CD4-positive, alpha-beta T cell treated with Interleukin-6 at 100 ng/mL for 8 hours (primary cell): ENCODE measurements around the gene PTPRCAP.
A peak's percentile ranks its signal among the peaks of the same experiment; 100 is the strongest.
"Not testable (repeated sequence)": the region's sequence is repeated elsewhere in the genome, so short reads cannot be mapped to it uniquely, and the experiment has no call there.

ENCODE experiments used
- DNase-seq: peaks from one replicate; pipeline ENCODE4 v3.0.0-alpha.2; 2020; ENCODE audit warnings: mixed read lengths, low spot score

Gene PTPRCAP

DNA sequence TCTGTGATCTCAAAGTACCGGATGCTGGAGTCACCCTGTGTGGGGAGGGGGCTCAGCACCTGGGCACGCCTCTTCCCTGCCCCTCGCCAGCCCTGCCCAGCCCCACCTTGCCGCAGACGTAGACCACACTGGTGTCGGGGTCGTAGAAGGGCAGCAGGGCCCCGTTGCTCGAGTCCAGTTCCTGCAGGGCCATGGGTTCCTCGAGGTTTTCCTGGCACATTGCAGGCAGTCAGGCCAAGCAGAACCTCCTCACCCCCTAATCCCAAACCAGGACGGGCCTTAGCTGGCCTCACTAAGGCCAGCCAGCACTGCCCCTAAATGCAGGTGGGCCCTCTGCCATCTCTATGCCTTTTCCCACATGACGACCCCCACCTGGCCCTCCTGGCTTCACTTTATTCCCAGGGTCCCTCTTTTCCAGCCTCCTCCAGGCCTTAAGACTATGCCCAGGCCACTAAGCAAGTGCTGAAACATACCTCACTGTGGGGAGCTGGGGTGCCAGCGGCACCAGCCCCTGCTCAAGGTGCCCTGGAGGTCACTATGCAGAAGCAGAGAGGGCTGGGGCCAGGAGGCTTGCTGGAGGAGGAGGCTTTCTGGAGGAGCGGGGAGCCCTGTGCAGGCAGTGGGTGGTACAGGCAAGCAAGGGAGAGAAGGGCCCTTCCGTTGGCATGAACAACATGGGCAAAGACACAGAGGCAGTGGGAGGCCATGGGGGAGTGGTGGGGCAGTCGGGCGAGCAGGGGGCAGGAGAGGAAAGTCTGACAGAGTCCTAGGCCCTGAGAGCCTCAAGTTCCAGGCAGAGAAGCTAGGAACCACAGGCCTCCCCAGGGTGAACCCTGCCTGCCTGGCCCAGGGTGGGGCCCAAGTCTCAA lies 3.0 kb upstream of the PTPRCAP start:
- peak; percentile 43 for DNase-seq

DNA sequence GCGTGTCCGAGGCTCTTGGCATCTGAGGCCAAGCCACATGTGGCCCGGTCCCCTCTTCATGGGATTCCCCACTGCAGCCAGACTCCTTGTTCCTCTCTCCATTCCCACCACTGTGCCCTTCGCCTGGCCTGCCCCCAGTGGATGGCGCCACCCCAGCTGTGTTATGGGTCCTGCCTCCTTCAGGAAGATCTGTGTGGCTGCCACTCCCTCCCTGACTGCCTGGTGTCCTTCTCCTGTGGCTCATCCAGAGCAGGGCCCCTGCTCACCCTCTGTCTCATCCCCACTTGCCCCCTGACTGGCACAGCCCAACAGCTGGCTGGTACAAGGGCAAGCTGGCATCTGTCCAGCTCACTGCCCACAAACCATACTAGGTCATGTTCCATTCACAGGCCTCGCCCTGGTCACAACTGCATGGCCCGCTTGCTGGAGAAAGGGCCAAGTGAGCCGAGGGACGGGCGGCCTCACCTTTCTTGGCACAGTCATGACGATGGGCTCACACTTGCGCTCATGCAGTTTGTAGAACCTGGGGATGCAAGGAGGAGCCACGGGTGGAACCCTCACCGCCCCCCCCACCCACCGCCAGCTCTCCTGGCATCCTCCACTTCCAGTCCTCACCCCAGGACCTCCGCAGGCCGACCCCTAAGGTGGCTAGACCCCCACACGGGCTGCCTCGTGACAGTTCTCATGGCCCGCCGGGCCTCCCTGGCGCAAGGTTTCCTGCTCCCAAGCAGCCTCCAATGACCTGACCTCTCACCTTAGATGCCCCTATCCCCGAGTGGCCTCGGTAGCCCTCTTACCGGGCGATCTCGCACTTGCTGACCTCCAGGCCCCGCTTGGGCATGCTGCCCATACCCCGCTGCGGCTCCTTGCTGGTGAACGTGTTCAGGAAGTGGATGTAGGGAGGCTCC lies 2.1 kb upstream of the PTPRCAP start:
- DNase-seq = no peak

DNA sequence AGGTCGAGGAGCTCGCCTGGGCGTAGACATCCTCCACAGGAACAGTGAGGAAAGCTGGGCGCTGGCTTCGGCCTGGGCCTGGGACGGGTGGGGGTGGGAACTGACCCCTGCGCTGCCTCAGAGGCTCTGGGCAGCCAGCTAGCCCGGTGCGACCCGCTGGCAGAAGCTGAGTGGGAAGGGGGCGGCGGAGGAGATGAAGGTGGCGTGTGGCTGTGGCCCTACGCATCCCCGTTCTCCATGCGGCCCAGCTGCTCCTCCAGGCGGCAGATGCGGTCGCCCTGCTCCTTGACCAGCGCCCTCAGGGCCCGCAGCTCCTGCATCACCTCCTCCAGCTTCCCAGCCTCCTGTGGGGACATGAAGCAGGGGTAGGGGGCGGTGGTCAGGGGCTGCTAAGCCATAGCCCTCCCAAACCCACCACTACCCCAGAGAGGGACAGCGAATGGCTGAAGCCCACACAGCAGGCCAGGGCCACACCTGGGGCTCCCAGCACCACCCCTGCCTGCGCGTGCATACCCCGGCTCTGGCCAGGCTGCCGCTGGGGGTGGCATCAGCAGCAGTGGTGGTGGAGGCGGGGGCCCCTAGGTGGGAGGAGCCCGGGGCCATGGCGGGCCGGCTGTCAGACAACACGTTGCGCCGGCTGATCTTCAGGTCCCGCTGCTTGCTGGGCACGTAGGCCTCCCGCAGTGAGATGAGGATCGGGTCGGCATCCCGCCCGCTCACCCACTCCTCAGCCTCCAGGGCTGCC lies 848 bp upstream of the PTPRCAP start:
- peak; percentile 74 for DNase-seq

DNA sequence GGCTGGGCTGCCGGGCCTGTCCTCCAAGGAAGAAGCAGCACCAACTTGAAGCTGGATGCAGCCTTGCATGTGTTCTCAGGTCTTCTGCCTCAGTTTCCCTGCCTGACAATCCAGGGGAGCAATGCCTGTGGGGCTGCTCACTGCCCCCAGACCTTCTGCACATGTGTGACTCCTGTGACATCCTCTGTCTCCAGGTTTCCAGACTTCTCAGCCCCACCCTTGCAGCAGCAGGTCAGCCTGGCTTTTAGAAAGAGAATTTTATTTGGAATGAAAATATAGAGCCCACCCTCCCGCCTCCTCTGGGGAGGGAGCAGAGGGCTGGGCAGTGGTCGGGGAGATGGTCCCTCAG lies 301 bp upstream of the PTPRCAP start:
- DNase-seq = no peak

DNA sequence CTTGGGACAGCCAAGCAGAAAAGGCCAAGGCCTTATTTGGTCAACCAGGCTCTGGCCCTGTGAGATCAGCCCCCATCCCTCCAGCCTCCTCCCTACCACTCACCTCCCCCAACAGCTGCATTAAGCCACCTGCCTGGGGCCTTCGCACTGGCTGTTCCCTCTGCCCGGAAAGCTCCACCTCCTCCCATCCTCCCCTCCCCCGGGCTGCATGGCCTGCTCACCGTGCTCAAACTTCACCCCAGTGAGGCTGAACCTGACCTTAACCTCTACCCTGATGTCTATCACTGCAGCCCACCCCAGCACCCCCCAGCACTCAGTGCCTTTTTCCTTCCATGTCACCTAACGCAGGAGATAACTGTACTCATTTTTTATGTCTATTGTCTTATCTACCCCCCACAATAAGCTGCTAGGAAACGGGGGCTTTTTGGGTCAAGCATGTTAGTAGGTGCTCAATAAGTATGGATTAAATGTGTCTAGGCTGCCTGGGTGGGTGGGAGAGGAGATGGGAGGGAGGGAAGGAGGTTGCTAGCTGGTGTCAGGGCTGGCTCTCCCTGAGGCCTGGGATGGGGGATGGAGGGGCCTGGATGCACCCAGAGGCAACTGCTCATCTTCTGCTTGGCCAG lies 912 bp downstream of the PTPRCAP start:
- peak; percentile 80 for DNase-seq

DNA sequence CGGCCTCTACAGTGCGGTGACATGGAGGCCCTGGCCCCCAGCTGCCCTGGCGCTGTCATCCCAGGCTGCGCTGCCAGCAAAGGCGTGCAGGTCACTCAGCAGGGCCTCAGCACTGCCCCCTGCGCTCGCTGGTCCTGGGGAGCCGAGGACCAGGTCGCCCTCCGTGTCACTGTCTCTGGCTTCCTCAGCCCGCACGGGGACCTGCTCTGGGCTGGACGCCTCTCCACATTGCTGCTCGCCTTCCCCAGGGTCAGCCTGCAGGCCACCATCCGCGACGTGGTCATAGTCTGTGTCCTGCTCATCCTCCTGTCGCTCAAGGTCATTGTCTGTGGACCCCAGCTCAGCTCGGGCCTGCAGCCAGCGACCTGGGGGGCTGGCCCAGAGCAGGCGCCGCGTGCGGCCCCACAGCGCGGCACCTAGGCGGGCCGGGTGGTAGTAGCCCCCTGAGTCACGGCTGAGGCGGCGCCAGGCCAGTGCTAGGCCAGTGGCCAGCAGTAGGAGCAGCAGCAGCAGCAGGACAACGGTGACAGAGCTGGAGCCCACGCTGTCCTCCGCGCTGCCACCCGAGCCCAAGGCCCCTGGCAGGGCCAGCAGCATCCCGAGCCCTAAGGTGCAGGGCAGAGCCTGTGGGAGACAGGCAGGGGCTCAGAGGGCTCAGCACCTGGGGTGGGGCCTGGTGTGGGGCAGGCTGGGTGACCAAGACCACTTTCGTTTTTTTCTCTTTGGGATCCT lies 1.6 kb downstream of the PTPRCAP start:
- DNase-seq = no peak

DNA sequence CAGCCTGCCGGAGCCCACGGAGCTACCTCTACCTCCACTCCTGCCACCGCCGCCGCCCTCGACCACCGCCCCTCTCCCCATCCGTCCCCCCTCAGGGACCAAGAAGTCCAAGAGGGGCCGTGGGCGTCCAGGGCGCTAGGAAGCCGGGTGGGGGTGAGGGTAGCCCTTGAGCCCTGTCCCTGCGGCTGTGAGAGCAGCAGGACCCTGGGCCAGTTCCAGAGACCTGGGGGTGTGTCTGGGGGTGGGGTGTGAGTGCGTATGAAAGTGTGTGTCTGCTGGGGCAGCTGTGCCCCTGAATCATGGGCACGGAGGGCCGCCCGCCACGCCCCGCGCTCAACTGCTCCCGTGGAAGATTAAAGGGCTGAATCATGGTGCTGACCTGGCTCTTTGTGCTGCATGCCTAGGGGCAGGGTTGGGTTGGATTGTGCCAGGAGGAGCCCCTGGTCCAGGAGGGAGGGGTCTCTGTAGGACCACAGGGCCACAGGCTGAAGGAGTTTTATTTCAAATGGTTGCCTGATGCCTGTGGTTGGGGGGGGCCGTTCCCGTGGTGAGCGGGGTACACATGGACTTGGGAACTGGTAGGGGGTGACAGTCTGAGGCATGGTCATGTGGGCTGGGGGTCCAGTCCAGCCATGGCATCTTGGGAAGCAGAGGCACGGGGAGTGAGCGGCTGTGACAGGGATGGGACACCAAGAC lies 2.3 kb downstream of the PTPRCAP start:
- no peak for DNase-seq

DNA sequence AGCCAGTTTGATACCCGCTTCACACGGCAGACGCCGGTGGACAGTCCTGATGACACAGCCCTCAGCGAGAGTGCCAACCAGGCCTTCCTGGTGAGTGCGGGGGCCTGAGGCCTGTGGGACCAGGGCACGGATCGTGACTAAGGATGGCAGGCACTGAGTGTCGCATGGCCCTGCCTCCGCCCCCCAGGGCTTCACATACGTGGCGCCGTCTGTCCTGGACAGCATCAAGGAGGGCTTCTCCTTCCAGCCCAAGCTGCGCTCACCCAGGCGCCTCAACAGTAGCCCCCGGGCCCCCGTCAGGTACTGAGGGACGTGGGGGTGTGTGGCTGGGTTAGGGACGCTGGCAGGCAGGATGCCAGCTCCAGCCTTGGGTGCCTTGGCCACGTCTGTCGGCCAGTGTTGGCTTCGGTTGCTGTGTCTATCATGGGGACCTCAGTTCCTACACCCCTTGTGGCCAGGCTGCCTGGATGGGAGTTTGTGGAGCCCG lies 3.0 kb downstream of the PTPRCAP start:
- DNase-seq = no peak

DNA sequence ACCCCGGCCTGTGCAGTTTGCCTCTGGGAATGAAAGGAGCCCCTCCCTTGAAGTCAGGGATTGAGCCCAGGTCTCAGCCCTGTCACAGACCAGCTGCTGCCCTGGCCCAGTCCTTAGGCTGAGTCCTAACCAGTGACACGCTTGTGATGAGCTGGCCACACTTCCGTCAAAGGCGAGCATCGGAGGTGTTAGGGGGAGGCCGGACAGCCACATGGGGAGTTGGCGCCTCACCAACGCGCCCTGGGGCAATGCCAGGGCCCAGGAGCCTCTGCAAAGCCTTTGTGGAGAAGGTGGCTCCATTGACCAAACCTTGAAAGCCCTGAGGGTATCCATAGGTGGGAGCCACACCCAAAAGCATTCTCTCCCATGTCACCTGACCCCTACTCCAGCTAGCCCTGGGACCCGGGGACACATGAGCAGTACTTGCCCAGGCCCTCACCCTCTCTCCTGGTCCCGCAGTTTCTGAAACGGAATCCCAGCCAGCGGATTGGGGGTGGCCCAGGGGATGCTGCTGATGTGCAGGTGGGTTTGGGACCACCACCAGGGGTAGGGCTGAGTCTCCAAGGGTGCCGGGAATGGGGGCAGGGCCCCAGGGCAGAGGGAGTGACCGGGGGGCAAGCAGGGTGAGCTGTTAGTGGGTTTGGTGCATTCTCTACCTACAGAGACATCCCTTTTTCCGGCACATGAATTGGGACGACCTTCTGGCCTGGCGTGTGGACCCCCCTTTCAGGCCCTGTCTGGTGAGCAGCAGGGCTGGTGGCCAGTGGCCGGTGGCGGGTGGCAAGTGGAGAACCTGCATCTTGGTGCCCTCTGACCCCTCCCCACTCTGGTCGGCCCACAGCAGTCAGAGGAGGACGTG lies 3.7 kb downstream of the PTPRCAP start:
- no peak for DNase-seq

DNA sequence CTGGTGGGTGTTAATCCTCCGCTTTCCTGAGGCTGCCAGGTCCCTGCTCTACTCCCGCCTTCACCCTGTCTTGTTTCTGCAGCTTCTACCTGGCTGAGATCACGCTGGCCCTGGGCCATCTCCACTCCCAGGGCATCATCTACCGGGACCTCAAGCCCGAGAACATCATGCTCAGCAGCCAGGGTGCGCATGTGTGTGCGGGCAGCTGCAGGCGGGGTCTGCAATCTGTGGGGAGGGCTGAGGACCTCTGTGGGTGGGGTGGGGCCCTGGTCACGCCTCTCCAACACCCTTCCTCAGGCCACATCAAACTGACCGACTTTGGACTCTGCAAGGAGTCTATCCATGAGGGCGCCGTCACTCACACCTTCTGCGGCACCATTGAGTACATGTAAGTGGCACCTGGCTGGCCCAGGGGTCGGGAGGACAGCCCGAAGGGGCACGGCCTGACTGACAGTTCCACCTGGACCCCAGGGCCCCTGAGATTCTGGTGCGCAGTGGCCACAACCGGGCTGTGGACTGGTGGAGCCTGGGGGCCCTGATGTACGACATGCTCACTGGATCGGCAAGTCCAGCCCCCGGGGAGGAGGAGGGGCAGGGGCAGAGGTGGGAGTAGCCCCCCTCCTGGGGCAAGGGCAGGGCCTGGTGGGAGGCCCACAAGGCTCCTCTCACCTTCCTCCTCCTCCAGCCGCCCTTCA lies 4.7 kb downstream of the PTPRCAP start:
- DNase-seq = no peak

DNA sequence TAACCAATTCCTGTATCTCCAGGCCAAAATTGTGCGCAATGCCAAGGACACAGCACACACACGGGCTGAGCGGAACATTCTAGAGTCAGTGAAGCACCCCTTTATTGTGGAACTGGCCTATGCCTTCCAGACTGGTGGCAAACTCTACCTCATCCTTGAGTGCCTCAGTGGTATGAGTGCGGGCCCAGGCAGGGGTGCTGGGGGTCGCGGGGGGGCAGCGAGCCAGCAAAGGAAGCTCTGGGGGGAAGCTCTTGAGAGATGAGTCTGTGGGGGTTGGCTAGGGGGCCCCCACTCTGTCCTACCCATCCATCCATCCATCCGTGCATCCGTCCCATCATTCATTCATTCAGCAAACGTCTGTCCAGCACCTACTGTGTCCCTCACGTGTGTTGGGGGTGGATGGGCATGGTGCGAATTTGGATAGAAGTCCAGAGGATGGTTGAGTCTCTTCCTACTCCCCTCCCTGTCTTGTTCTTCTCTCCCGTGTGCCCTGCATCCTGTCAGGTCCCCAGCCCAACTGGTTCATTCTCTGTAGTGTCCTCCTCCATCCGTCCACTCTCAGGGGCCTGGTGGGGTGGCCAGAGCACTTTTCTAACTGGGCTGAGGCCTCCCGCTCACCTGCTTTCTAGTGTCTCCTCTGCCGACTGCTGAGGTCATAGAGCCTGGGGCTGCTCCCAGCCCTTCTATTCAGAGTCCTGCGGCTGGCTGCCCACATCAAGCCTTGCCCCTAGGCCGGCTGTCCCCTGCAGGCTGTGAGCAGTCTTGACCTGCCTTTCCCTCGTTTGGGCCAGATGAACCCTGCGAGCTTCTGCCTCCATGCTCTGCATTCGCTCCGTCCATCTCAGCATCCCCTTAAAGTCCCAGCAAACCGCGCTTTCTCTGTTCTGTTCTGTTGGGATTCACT lies 5.9 kb downstream of the PTPRCAP start:
- DNase-seq = no peak

DNA sequence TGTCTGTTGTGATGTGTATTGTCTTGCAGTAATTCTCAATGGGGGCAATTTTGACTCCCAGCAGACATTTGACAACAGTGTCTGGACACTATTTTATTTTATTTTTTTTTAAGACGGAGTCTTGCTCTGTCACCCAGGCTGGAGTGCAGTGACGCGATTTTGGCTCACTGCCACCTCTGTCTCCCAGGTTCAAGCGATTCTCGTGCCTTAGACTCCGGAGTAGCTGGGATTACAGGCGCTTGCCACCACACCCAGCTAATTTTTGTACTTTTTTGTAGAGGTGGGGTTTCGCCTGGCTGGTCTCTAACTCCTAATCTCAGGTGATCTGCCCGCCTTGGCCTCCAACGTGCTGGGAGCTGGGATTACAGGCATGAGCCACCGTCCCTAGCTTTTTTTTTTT lies 7.8 kb downstream of the PTPRCAP start:
- DNase-seq = no peak

DNA sequence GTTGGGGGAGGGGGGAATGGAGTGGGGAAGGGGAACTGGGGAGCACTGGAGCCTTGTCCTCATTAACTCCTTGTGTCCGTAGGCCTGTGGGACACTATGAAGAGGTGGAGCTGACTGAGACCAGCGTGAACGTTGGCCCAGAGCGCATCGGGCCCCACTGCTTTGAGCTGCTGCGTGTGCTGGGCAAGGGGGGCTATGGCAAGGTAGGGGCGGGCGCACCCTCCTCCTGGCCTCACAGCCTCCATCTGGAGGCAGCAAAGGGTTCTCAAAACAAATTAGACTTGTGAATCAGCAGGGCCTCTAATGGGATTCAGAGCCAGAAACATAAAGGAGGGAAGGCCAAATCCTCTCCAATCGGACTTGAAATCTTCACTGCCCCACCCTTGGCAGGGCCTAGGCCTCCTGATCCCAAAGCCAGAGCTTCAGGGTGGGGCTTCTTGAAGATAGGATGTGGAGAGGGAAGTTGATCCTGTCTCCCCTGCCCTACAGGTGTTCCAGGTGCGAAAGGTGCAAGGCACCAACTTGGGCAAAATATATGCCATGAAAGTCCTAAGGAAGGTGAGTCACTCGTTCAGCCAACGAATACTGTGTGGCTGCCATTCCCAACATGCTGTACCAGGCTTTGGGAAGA lies 8.3 kb downstream of the PTPRCAP start:
- DNase-seq = no peak

DNA sequence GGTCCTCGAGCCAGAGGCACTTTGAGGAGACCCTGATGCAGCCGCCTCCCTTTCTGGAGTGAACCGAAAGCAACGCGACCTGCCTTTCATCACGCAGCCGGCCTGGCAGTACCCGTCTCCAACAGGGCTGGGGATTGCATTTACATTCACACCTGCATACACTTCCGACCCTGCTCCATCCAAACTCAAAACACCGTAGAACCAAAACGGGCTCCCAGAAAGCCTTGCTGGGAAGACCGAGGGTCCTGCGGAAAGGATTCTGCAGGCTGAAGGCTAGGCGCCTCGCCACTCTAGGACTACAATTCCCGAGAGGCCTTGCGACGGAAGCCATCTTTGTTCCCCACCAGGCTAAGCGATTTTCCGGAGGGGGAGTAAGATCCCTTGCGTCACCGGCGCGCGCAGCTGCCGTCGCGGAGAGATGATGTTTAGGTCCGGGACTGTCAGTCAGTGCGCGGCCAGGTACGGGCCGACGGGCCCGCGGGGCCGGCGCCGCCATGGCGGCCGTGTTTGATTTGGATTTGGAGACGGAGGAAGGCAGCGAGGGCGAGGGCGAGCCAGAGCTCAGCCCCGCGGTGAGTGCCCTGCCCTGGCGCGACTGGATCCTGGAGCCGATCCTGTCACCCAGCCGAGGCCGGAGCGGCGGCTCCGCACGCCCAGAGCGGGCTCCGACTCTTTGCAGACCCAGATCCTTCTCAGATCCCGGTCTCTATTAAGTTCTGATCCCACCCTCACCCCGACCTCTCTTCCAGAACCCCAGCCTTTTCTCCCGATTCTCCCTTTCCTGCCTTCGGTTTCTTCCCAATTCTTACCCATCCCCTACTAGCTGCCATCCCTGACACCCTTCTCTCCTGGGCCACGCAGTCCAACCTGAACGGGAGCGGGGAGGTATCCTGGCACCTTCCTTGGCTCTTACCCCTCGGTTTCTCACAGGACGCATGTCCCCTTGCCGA lies 9.2 kb downstream of the PTPRCAP start, which contains the start of gene RPS6KB2:
TSS of gene RPS6KB2 (plus strand) at position 443 of the 950 bp plus-strand sequence. CDS start at position 495, 52 bp downstream.
- peak; percentile 97 for DNase-seq

DNA sequence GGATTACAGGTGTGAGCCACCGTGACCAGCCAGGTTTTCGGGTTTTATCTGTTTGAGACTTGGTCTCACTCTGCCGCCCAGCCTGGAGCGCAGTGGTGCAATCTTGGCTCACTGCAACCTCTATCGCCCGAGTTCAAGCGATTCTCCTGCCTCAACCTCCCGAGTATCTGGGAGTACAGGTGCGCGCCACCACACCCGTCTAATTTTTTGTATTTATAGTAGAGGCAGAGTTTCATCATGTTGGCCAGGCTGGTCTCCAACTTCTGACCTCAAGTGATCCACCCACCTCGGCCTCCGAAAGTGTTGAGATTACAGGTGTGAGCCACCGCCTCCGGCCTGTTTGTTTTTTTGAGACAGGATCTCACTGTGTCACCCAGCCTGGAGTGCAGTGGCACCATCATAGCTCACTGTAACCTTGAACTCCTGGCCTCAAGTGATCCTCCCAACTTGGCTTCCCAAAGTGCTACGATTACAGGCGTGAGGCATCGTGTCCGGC lies 10.1 kb downstream of the PTPRCAP start:
- not testable (repeated sequence) for DNase-seq
